Midbrain (tissue), 1 donor: ENCODE results near the gene SCAMP4.
"Not testable (repeated sequence)": the region's sequence is repeated elsewhere in the genome, so short reads cannot be mapped to it uniquely, and the experiment has no call there.

ENCODE experiments used
- DNase-seq: peaks from one replicate; lab custom pipeline; 2025; lab: John Stamatoyannopoulos, UW

Gene SCAMP4

DNA sequence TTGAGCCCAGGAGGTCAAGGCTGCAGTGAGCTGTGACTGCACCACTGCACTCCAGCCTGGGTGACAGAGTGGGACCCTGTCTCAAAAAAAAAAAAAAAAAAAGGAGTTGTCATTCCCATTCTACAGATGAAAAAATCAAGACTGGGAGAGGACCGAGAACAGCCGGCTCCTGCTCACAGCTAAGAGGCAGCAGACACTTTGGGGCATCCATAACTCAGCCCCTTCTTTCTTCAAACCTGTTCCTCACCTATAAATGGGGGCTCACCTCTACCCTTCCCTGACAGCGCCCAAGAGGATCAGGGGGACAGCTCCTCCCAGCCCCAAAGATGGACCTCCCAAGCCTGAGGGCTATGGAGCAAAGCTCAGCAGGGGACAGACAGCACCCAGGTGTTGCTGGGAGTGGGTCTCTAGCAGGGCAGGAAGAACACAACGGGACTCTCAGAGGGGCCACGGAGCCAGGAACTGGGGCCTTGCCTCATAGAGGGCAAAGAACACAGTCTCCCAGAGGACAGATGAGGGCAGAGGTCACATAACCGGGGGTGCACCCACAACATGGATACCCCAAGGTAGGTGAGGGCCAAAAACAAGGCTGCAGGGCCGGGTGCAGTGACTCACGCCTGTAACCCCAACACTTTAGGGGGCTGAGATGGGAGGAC is 38.4 kb upstream of the SCAMP4 start:
- DNase-seq: no peak

DNA sequence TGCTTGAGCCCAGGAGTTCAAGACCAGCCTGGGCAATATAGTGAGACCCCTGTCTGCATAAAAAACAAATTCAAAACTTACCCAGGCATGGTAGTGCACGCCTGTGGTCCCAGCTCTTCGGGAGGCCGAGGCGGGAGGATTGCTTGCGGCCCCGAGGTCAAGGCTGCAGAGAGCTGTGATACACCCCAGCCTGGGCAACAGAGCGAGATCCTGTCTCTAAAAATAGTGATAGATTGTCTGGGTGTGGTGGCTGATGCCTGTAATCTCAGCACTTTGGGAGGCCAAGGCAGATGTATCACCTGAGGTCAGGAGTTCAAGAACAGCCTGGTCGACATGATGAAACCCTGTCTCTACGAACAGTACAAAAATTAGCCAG is 37.9 kb upstream of the SCAMP4 start:
- no peak for DNase-seq

DNA sequence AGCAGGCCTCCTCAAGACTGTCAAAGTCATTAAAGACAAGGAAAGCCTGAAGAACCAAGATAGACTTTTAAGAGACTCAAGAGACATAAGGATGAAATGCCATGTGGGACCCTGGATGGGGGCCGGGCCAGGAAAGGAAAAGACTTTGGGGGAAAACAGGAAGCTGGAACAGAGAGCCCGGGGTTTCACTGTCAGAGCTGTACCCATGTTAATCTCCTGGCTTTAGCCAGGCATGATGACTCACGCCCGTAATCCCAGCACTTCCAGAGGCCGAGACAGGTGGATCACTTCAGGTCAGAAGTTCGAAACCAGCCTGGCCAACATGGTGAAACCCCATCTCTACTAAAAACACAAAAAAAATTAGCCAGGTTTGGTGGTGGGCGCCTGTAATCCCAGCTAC is 36.2 kb upstream of the SCAMP4 start:
- no peak for DNase-seq

DNA sequence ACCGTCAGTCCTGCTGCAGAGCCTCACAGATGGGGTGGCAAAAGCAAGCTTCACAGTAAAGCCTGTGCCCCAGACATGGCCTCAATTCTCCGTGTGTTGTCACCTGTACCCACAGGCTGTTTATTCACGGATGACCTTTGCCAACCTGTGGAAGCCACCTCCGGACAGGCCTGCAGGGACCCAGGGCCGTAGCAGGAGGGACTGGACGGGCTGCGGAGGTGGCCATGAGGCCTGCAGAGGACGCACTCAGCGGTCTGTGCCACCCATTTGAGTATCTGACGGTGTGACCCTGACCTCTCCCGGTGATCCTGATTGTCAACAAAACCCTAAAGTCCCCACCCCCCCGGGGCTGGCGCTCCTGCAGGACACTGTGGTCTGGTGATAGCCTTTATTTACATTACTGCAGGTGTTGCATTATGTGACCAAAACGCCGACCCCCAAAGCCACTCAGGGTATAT is 34.0 kb upstream of the SCAMP4 start:
- DNase-seq: no peak

DNA sequence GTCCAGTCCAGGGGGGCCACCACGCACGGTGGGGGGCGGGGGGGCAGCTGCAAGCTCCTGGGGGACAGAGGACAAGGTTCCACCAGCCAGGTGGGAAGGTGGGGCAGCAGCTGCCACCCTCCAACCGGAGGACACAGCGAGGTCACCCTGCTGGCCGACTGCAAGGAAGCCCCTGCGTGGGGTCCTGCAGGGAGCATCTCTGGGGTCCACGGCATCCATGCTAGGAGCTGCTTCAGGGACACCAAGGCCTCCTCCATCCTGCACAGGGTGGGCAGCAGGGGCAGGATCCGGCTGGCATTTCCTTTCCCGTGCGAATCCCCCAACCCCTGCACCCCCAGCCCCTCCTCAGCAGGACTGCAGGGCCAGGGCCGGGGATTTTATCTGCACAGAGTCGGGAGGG is 33.6 kb upstream of the SCAMP4 start:
- no peak for DNase-seq

DNA sequence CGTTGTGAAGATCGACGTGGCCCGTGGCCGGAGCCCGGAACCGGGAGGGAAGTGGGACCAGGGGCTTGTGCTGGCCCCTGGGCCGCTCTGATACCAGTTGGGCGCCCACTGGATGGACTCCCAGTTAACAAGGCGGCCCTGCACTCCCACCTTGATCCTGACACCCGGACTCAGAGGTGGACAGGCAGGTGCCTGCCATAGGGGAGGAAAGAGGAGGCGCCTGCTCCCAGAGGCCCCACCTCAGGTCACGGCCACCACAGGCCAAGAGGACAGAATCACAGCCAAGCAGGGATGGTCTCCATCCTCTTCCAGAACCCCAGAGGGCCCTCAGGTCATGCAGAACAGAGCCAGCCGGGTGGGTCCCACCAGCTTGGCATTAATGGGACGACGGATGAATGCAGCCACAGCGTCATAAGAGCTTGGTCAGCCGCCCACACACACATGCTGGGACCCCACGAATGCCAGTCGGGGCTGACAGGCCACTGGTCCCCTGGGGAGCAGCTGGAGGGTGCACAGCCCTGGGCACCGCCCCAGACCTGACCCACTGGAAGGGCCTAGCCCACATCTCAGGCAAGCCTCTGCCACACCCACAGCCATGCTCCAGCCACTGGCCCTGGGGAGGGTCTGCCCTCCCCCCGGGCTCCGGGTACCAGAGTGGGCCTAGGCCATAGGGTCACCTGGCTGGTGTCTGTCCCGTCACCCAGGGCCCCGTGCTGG is 32.2 kb upstream of the SCAMP4 start:
- no peak for DNase-seq

DNA sequence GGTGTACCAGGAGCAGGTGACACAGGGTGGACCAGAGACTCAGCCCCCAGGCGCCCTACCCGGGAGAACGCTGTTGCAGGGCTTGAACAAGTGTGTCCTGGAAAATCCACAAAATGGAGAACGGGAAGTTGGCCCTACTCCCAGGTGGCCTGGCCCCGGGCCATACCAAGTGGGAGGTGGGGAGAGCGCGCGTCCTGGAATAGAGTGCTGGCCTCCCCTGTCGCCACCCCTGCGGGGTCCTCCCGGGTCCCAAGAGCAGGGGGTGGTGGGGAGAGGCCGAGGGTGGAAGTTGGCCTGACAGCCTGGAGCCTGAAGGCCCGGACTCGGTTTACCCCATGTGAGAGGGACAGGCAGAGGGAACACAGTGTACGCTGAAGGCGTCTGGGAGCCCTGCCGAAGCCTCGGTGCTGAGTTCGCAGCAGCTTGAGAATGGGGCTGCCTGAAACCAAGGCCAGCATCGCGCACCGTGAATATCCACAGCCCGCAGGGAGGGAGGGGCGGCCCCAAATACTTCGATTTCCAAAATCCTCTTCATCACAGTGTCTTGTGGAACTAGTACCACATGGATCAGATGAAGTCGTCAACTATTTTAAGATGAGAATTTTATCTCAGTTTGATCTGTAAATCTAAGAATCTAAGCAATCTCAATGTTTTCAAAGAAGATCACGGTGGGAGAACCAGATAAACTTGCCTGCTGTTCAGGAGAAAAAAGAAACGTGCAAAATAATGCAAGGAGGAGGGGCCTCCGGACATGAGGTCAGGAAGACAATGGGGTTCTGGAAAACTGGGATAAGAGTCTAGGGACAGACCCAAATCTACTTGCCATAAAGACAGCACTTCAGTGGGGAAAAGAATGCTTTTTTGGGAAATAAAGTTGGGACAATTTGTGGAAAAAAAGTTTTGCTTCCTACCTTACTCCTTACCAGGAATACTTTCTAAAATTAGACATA is 31.4 kb upstream of the SCAMP4 start:
- DNase-seq: peak; percentile 70

DNA sequence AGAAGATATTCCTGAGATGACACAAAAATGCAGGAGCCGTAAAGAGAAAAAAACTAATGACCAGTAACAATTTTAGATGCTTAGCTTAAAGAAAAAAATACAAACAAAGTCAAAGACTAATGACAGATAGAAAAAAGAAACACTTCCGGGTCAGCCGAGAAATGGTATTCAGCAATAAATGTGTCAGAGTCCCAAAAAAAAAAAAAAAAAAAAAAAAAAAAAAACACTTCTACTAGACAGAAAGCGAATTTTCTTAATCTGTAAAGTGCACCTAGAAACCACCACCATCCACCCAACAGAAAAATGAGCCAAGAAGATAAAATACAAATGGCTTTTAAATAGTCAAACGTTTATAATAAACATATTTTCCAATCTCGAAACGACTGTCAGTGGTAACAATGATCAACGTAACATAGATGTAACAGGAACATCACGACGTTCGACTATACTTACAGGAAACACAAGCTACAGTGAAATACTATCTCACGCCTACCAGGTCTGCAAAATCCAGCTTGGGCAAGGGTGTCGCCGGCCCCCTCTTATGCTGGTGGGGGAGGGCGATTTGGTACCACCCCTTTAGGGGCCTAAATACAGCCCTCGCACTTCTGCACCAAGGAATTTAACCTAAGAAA is 30.5 kb upstream of the SCAMP4 start:
- DNase-seq: no peak

DNA sequence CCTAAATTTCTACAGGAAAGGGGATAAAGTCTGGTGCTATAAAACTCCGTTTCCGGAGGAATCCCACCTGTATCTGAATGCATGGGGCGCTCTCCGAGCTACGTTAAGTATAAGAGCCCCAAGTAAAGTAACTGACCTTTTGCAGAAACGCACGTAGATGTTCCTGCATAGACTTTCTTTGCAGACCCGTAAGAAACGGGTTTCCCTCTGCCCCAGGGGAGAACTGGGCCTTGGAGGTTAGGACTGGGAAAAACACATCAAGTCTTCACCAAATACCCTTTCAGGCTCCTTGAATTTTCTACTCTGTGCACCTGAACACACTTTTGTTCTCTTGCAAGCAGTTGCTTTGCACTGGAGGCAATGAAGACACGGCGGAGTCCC is 29.9 kb upstream of the SCAMP4 start:
- not testable (repeated sequence) for DNase-seq

- DNase-seq: peak; percentile 93
These were observed 29.3 kb upstream of the SCAMP4 start for GRCh38 chr19:1875646-1876495.

DNA sequence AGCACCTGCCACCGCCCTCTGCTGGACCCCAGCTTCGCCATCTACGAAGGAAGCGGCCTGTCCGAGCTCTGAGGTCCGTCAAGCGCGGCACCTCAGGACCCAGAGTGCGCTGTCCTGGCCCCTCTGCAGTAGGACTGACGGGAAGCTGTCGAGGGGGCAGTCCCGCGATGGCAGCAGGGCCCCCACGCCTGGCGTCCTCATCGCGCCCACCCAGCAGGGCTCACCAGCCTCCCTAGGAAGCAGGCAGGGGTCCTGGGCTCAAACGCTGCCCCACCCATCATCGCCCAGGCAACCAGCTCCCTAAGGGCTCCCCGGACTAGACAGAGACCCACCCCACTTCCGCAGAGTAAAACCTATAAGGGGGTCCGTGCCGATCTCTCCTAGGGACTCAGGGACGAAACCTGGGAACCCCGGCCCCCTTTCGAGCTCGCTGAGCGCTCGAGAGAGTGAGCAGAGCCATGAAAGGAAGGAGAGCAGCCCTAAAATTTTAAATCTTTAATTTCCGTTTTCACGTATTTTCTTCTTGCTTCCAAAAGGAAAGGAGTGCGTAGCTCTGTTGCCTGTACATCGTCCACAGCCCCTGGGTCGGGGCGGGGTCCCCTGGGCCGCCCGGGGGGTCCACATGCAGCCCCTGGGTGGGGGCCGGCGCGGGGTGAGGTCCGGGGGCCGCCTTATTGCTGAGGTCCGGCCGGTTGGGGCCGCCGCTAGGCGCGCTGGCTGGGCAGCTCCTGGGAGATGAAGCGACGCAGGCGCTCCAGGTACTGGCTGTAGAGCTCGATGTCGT is 28.5 kb upstream of the SCAMP4 start:
- DNase-seq: not testable (repeated sequence)

GRCh38 chr19:1877280-1877660 is 27.9 kb upstream of the SCAMP4 start:
- DNase-seq: not testable (repeated sequence)

DNA sequence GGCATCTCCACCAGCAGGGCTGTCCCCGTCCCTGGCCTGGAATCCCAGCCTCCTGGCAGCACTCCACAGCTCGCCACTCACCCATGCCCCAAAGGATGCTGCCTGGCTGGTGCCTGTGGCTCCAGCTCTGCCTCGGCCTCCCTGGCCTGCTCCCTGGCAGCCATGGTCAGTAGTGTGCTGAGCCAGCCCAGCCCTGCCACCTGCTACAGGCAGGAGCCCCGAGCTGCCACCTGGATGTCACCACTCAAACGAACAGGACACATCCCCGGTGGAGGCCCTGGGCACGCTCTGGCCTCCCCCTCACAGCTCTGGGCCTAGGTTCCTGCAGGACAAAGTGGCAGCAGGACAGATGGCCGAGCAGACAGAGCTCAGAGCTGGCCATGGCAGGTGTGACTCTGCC is 26.6 kb upstream of the SCAMP4 start:
- DNase-seq: not testable (repeated sequence)

GRCh38 chr19:1879982-1880381 is 25.2 kb upstream of the SCAMP4 start:
- not testable (repeated sequence) for DNase-seq

DNA sequence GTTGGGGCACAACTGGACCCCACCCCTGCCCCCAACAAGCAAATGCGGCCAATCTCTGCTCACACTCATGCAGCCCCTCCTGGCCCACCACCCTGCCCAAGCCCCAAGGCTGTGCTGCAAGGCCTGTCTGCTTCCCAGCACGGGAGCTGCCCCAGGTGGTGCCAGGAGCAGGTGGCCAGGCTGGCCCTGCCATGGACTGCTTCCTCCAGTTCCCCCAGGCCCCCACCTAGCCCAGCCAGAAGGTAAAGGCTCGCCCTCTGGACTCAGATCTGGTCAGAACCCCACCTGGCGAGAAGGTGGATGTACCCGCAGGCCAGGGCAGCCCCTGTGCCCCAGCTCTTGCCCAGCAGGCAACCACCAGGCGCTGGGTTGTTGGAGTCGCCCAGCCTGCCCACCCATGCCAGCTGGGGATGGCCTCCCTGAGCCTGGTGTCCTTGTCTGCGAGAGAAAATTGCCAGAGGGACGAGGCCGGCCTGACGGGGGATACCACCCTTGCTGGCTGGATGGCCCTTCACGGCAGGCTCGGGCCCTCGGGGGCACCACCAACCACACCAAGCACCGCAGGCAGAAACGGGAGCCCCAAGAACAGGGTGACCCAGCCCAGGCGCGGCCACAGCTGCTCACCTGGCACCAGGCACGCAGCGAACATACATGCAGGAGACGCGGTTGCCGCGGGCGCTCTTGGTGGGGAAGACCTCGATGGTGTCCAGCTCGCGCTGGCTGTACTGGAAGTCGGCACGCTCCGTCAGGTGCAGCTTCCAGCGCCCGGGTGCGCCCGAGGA is 24.4 kb upstream of the SCAMP4 start:
- DNase-seq: no peak

DNA sequence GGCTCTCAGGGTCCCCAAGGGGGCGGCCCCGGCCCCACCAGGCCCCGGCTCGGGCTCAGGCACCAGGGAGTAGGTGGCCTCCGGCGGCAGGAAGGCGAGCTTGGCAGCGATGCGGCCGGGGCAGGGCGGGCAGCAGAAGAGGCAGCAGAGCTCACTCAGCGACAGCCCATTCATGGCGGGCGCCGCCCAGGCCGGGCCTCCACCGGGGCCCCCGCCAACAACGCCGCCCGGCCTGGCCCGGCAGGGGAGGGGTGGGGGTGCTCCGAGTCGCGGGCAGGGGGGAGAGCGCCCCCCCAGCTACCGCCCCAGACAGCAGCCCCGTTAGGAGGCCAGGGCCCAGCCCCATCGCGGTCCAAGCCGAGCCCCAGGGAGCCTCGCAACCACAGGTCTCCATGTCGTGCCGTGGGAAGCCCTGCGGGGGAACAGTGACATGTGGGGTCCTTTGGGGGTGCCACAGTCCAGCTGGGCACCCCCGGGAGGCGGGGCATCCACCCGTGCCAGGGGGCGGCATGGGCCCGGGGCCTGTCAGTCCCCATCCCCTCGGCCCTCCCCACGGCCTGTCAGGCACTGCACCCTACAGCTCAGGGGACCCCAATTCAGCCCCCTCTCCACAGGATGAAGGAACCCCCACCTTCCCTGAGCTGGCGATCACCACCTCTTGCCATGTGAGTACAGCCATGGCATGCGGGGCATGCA is 23.7 kb upstream of the SCAMP4 start:
- peak; percentile 54 for DNase-seq

DNA sequence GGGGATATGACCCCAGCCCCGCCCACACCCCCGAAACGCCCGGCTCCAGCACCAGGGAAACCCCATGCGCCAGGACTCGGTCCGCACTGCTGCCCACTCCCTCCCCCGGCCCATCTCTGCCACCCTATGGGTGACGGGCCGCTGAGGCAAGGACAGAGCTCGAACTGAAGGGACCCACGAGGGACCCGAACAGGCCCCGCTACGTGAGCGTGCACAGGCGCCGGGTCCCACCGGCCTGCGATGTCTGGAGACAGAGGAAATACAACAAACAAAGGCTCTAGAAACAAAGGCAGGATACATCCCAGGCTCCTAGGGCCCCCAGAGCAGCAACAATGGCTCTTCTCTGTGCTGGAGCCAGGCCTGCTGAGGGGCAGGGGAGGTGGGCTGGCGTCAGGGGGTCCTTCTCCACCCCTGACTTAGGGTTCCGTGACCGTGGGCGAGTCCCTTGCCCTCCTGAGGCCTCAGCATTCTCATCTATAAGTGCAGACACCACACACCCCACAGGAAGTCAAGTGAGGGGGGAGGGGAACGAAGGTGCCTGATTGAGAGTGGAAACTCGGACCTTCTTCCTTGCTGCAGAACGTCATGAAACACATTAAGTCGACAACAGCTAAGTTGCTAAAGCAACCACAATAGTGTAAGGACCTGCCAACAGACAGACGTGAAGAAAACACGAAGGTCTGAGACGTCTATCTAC is 23.0 kb upstream of the SCAMP4 start:
- DNase-seq: peak; percentile 68
